ENCODE results near the gene PLEKHM3. TPM values are rescaled to one million over a fixed set of nuclear protein-coding genes. Genes with fewer than 3 reads are reported as not detected.

Gene PLEKHM3
- total and polyA plus RNA-seq, 2 of the 13 experiments (the other 11 are each of a cell fraction or from before 2014, with no cell fraction given), result 4.5 to 4.7 TPM

DNA sequence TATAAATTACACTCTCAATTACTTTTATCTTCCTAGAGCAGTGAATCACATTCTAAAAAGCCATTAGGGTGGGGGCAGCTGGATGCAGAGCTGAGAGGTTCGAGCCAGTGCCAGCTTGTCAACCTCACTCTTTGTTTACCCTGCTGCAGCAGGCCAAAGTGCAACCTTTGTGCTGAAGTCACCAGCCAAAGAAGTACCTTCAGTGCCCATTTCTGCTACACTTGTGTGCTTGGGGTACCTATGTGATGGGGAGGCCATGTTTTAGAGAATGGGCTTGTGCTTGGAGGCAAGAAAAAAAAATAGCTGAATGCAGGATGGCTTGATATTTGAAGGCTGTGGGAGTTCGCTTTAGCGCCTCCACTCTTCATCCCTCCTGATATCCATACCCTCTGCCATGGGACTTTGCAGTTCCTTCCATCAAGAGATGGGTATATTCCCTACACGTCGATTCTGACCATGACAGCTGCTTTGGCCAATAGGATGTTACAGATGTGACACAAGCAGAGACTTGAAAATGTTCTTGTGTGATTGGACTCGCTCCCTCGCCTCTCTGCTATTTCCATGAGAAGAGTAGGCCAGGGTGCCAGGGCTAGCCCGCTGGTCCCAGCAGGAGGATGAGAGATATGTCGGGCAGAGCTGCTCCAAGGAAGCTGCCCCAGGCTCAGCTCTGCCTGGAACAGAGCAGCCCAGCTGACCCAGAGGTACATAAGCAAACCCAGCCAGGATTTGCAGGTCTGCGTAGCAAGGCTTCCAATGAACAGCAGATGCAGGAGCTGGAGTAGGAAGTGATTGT lies 242.9 kb downstream of the PLEKHM3 start (continued):
- TF ChIP-seq, protein P1, sequence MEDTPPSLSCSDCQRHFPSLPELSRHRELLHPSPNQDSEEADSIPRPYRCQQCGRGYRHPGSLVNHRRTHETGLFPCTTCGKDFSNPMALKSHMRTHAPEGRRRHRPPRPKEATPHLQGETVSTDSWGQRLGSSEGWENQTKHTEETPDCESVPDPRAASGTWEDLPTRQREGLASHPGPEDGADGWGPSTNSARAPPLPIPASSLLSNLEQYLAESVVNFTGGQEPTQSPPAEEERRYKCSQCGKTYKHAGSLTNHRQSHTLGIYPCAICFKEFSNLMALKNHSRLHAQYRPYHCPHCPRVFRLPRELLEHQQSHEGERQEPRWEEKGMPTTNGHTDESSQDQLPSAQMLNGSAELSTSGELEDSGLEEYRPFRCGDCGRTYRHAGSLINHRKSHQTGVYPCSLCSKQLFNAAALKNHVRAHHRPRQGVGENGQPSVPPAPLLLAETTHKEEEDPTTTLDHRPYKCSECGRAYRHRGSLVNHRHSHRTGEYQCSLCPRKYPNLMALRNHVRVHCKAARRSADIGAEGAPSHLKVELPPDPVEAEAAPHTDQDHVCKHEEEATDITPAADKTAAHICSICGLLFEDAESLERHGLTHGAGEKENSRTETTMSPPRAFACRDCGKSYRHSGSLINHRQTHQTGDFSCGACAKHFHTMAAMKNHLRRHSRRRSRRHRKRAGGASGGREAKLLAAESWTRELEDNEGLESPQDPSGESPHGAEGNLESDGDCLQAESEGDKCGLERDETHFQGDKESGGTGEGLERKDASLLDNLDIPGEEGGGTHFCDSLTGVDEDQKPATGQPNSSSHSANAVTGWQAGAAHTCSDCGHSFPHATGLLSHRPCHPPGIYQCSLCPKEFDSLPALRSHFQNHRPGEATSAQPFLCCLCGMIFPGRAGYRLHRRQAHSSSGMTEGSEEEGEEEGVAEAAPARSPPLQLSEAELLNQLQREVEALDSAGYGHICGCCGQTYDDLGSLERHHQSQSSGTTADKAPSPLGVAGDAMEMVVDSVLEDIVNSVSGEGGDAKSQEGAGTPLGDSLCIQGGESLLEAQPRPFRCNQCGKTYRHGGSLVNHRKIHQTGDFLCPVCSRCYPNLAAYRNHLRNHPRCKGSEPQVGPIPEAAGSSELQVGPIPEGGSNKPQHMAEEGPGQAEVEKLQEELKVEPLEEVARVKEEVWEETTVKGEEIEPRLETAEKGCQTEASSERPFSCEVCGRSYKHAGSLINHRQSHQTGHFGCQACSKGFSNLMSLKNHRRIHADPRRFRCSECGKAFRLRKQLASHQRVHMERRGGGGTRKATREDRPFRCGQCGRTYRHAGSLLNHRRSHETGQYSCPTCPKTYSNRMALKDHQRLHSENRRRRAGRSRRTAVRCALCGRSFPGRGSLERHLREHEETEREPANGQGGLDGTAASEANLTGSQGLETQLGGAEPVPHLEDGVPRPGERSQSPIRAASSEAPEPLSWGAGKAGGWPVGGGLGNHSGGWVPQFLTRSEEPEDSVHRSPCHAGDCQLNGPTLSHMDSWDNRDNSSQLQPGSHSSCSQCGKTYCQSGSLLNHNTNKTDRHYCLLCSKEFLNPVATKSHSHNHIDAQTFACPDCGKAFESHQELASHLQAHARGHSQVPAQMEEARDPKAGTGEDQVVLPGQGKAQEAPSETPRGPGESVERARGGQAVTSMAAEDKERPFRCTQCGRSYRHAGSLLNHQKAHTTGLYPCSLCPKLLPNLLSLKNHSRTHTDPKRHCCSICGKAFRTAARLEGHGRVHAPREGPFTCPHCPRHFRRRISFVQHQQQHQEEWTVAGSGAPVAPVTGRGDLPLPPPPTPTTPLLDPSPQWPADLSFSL (CRISPR knock-in tag; IDR thresholded peaks at IDR 0.05), result no peak
- TF ChIP-seq NFATC3 (CRISPR knock-in tag; IDR thresholded peaks at IDR 0.05), result no peak
- no peak for TF ChIP-seq ZNF83 (CRISPR knock-in tag; IDR thresholded peaks at IDR 0.05; ENCODE audit: borderline replicate concordance)
- TF ChIP-seq HDAC2 (CRISPR knock-in tag; IDR thresholded peaks at IDR 0.05), result peak; percentile 94
- TF ChIP-seq ASH2L (IDR thresholded peaks at IDR 0.05; ENCODE audit: insufficient read length, low read depth, low read length), result peak; percentile 52
- peak; percentile 67; the same call in 1 of the 2 replicates for TF ChIP-seq ZNF788 (CRISPR knock-in tag; IDR thresholded peaks at IDR 0.05; ENCODE audit: borderline replicate concordance)
- TF ChIP-seq ZNF225 (CRISPR knock-in tag; IDR thresholded peaks at IDR 0.05), result no peak
- TF ChIP-seq REL (CRISPR knock-in tag; conservative IDR thresholded peaks at IDR 0.05), result no peak
- no peak for TF ChIP-seq REPIN1 (CRISPR knock-in tag; IDR thresholded peaks at IDR 0.05; ENCODE audit: borderline replicate concordance, low read depth)
- TF ChIP-seq ZNF124 (CRISPR knock-in tag; IDR thresholded peaks at IDR 0.05), result no peak
- TF ChIP-seq RERE (CRISPR knock-in tag; IDR thresholded peaks at IDR 0.05; ENCODE audit: low read depth), result no peak
- TF ChIP-seq NCOR1 (IDR thresholded peaks at IDR 0.05; ENCODE audit: borderline replicate concordance, low read length), result 0 out of 2 replicates have a peak, but pooled peaks have one; percentile 29
- TF ChIP-seq ZNF615 (CRISPR knock-in tag; IDR thresholded peaks at IDR 0.05; ENCODE audit: borderline replicate concordance), result no peak
- no peak for TF ChIP-seq TAF1 (CRISPR knock-in tag; IDR thresholded peaks at IDR 0.05)
- TF ChIP-seq KDM5A (IDR thresholded peaks at IDR 0.05; ENCODE audit: borderline replicate concordance, low read length), result no peak
- TF ChIP-seq MAFF (IDR thresholded peaks at IDR 0.05; ENCODE audit: low read depth, low read length), result no peak

All from HepG2 (cell line).